Panc1 (cell line): ENCODE results near the gene LENEP. TPM values are rescaled to one million over a fixed set of nuclear protein-coding genes. Genes with fewer than 3 reads are reported as not detected.
A peak's percentile ranks its signal among the peaks of the same experiment; 100 is the strongest.

ENCODE experiments used
- ATAC-seq: fragments of 200-7000 bp; cut with Tn5 transposase; 2 replicates; pipeline ENCODE4 v1.9.1; 2020; ENCODE audit warnings: mild to moderate bottlenecking, moderate library complexity
- BruUV-seq: library from RNA; stranded (reverse); fragments of 400-500 nt; replicated peaks from 2 replicates; lab custom pipeline; 2021; lab: Mats Ljungman, UMichigan
- CTCF ChIA-PET: fragments of 300-600 bp; sonication (Branson Sonifier 250); formaldehyde crosslinking; loops from one replicate; lab custom pipeline; 2022; ENCODE audit warnings: antibody characterized with exemption; lab: Charles Lee
- POLR2A ChIA-PET: fragments of 300-600 bp; sonication (Branson Sonifier 250); formaldehyde crosslinking; loops from one replicate; lab custom pipeline; 2022; ENCODE audit warnings: antibody characterized with exemption; lab: Charles Lee
- DNase-seq: peaks from one replicate; pipeline ENCODE4 v3.0.0-alpha.2; 2010; ENCODE audit warnings: low read depth, low spot score
- H3K27ac ChIP-seq: 2 replicates; pipeline ENCODE4 v1.5.1; 2011; ENCODE audit warnings: mild to moderate bottlenecking, low read length, inconsistent platforms
- H3K27me3 ChIP-seq: fragments of 200-500 bp; sonication (Bioruptor generic); 2 replicates; pipeline ENCODE4 v1.6.0; 2014; ENCODE audit warnings: low read length, inconsistent platforms; ENCODE audit not compliant: control insufficient read depth, insufficient read depth
- H3K36me3 ChIP-seq: fragments of 200-500 bp; sonication (Bioruptor generic); 2 replicates; pipeline ENCODE4 v1.5.1; 2014; ENCODE audit warnings: inconsistent platforms, mild to moderate bottlenecking, low read length, moderate library complexity; ENCODE audit not compliant: control insufficient read depth, insufficient read depth
- H3K4me1 ChIP-seq: 2 replicates; pipeline ENCODE4 v1.5.1; 2011; ENCODE audit warnings: inconsistent platforms, mild to moderate bottlenecking, low read length, moderate library complexity; ENCODE audit not compliant: control insufficient read depth, insufficient read depth
- H3K4me3 ChIP-seq, 2 experiments: 2 replicates each; pipeline ENCODE4 v1.5.1; 2011 to 2012; ENCODE audit warnings: low read depth in 2 of 2, low read length in 2 of 2, mild to moderate bottlenecking in 2 of 2, inconsistent platforms in 1 of 2, moderate library complexity in 1 of 2
- H3K9me3 ChIP-seq: fragments of 200-500 bp; sonication (Bioruptor generic); 2 replicates; pipeline ENCODE4 v1.5.1; 2014; ENCODE audit warnings: low read depth, mild to moderate bottlenecking, inconsistent platforms, low read length, moderate library complexity; ENCODE audit not compliant: control insufficient read depth, insufficient read depth
- POLR2AphosphoS5 ChIP-seq: IDR thresholded peaks from 2 replicates; pipeline ENCODE4 v1.6.1; 2012; ENCODE audit warnings: mild to moderate bottlenecking, low read depth, low read length, moderate library complexity
- SIN3A ChIP-seq: IDR thresholded peaks from 2 replicates; pipeline ENCODE4 v1.6.1; 2012; ENCODE audit warnings: low read depth, mild to moderate bottlenecking, low read length, moderate library complexity, borderline replicate concordance; ENCODE audit not compliant: insufficient read depth
- TCF7L2 ChIP-seq: IDR thresholded peaks from 2 replicates; pipeline ENCODE4 v1.6.1; 2011; ENCODE audit warnings: mild to moderate bottlenecking, low read depth, low read length, inconsistent platforms
- in situ Hi-C: cut with HindIII; loops from 2 replicates; pipeline ENCODE4 v1.10.0; 2016; ENCODE audit warnings: low sequenced_read_pairs, low pct_unique_long_range_greater_than_20kb
- intact Hi-C: fragments of 100-400 bp; cut with micrococcal nuclease; formaldehyde crosslinking; loops from one replicate; pipeline ENCODE4 v1.10.0; 2022; ENCODE audit not compliant: unreplicated experiment
- total RNA-seq: library from RNA; stranded (reverse); gene quantifications from one replicate; pipeline ENCODE4 v1.2.1, GENCODE V29; 2021; ENCODE audit not compliant: unreplicated experiment
- TF ChIP-seq, protein P1 (sequence below), 2 experiments: IDR thresholded peaks; 2 replicates each; pipeline ENCODE4 v1.6.1; 2011 to 2012; ENCODE audit warnings: low read depth in 2 of 2, control low read depth in 1 of 2, low read length in 1 of 2, mild to moderate bottlenecking in 1 of 2, moderate library complexity in 1 of 2; ENCODE audit not compliant: insufficient read depth in 1 of 2
- TF ChIP-seq, protein P2 (sequence below): fragments of 450-650 bp; IDR thresholded peaks from 2 replicates; pipeline ENCODE4 v1.5.1; 2017; ENCODE audit warnings: mild to moderate bottlenecking

Gene LENEP
- total RNA-seq, 1 experiment from 2014 or later, result 0.67 TPM

DNA sequence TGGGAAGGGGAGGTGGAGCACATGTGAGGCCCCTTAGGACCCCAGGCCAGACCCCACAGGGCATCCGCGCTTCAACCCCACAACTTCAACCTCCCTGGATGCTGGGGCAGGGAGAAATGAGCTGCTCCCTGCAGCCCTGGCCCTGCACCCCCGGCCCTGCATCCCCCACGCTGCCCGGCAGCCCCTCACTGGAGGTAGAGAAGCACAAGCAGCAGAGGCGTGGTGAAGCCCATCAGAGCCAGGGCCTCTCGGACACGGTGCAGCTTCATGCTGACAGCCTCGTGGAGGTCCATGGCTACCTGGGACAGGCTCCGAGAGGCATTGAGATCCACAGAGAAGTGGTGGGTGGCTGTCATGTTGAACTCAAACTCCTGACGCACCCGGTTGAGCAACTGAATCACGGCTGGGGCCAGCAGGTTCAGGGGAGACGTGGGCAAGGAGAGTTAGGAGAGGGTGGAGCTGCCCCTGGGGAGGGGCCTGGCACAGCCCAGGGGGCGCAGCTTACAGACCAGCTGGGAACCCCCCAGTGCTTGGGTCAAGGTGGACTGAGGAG, 36.9 kb downstream of the LENEP start:
- Histone ChIP-seq H3K9me3 (no peaks in the 10 kb centered on the region), H3K36me3 (no peaks in the 10 kb centered on the region), H3K27me3 (no peaks in the 10 kb centered on the region), H3K27ac (no peak overlapping the region), H3K4me1 (no peaks in the 10 kb centered on the region), H3K4me3 (no peak overlapping the region)
- DNase-seq (no peak), ATAC-seq (no peak)
- BruUV-seq, result no TSS peak
- TF ChIP-seq SIN3A (no peak), TCF7L2 (no peak), POLR2AphosphoS5 (no peak)
- TF ChIP-seq, protein P1, sequence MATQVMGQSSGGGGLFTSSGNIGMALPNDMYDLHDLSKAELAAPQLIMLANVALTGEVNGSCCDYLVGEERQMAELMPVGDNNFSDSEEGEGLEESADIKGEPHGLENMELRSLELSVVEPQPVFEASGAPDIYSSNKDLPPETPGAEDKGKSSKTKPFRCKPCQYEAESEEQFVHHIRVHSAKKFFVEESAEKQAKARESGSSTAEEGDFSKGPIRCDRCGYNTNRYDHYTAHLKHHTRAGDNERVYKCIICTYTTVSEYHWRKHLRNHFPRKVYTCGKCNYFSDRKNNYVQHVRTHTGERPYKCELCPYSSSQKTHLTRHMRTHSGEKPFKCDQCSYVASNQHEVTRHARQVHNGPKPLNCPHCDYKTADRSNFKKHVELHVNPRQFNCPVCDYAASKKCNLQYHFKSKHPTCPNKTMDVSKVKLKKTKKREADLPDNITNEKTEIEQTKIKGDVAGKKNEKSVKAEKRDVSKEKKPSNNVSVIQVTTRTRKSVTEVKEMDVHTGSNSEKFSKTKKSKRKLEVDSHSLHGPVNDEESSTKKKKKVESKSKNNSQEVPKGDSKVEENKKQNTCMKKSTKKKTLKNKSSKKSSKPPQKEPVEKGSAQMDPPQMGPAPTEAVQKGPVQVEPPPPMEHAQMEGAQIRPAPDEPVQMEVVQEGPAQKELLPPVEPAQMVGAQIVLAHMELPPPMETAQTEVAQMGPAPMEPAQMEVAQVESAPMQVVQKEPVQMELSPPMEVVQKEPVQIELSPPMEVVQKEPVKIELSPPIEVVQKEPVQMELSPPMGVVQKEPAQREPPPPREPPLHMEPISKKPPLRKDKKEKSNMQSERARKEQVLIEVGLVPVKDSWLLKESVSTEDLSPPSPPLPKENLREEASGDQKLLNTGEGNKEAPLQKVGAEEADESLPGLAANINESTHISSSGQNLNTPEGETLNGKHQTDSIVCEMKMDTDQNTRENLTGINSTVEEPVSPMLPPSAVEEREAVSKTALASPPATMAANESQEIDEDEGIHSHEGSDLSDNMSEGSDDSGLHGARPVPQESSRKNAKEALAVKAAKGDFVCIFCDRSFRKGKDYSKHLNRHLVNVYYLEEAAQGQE (IDR thresholded peaks at IDR 0.05; ENCODE audit: insufficient read depth in 1 of 2, low read depth in 2 of 2, low read length in 1 of 2), result no peak
- TF ChIP-seq, protein P2, sequence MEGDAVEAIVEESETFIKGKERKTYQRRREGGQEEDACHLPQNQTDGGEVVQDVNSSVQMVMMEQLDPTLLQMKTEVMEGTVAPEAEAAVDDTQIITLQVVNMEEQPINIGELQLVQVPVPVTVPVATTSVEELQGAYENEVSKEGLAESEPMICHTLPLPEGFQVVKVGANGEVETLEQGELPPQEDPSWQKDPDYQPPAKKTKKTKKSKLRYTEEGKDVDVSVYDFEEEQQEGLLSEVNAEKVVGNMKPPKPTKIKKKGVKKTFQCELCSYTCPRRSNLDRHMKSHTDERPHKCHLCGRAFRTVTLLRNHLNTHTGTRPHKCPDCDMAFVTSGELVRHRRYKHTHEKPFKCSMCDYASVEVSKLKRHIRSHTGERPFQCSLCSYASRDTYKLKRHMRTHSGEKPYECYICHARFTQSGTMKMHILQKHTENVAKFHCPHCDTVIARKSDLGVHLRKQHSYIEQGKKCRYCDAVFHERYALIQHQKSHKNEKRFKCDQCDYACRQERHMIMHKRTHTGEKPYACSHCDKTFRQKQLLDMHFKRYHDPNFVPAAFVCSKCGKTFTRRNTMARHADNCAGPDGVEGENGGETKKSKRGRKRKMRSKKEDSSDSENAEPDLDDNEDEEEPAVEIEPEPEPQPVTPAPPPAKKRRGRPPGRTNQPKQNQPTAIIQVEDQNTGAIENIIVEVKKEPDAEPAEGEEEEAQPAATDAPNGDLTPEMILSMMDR, result no peak
- CTCF ChIA-PET, result no interaction called here
- in situ Hi-C loops, result no loop called here
- POLR2A ChIA-PET, result no interaction called here
- intact Hi-C loops, result no loop called here

DNA sequence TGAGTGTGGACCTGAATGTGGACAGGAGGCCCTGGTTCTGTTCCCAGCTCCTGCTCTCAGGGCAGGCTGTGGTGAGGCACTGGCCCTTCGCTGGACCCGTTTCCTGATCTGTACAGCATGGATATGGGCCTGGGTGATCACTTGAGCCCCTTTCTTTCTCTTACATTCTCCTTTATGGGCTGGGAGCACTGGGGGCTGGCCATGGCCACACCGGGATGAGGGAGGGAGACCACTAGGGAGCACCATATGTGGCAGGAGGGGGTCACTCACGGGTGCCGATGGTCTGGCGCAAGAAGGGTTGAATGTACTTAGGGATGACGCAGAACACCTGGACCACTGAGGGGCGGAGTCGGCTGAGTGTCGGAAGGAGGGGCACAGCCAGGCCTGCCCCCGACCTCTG, 37.5 kb downstream of the LENEP start:
- no peak for TF ChIP-seq POLR2AphosphoS5
- TF ChIP-seq SIN3A, result no peak
- TF ChIP-seq, protein P1 (IDR thresholded peaks at IDR 0.05; ENCODE audit: insufficient read depth in 1 of 2, low read depth in 2 of 2, low read length in 1 of 2), result no peak
- no peak for TF ChIP-seq TCF7L2
- TF ChIP-seq, protein P2, result no peak
- DNase-seq (no peak), ATAC-seq (peak; percentile 26; the same call in 1 of the 2 replicates)
- Histone ChIP-seq H3K36me3 (no peaks in the 10 kb centered on the region), H3K27me3 (no peaks in the 10 kb centered on the region), H3K27ac (no peak overlapping the region), H3K4me1 (no peaks in the 10 kb centered on the region), H3K4me3 (no peak overlapping the region), H3K9me3 (no peaks in the 10 kb centered on the region)
- BruUV-seq, result no TSS peak
- ChIA-PET POLR2A (no interaction called here), CTCF (interaction anchor here (0.6 kb wide), 1 partner anchor 471 kb away, joined by 3 read pairs; no protein-coding TSS in a partner anchor)
- intact Hi-C loops, result no loop called here
- in situ Hi-C loops, result no loop called here
